Measurements from ENCODE around the gene UPF3A.
"Not testable (repeated sequence)": the region's sequence is repeated elsewhere in the genome, so short reads cannot be mapped to it uniquely, and the experiment has no call there.

UPF3A gene, protein sequence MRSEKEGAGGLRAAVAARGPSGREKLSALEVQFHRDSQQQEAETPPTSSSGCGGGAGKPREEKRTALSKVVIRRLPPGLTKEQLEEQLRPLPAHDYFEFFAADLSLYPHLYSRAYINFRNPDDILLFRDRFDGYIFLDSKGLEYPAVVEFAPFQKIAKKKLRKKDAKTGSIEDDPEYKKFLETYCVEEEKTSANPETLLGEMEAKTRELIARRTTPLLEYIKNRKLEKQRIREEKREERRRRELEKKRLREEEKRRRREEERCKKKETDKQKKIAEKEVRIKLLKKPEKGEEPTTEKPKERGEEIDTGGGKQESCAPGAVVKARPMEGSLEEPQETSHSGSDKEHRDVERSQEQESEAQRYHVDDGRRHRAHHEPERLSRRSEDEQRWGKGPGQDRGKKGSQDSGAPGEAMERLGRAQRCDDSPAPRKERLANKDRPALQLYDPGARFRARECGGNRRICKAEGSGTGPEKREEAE

DNA sequence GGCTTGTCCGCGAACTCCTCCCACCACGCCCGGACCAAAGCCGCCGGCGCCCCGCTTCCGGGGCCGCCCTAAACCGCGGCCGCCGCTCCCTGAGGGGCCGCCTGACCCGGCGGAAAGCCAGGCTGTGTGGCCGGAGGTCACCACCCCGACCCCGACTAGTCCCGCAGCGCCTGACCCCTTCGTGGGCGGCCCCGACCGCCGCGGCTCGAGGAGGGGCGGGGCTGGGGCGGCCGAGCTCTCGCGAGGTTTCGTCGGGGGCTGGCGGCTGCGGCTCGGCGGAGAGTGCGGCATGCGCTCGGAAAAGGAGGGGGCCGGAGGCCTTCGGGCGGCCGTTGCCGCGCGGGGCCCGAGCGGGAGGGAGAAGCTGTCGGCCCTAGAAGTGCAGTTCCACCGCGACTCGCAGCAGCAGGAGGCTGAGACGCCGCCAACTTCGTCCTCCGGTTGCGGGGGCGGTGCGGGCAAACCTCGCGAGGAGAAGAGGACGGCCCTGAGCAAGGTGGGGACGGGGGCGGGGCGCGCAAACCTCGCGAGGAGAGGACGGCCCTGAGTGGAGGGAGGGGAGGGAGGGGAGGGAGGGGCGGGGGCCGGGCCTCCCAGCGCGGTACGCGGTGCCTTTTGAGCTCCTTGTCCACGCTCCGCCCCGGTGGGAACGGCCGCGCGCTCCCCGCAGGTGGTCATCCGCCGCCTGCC, at the start of gene UPF3A:
Gene UPF3A (plus strand): TSS at position 251 of the 690 bp plus-strand sequence. CDS start 39 bp downstream, at position 290.
- DNase-seq (ENCODE audit: low read depth in 3 of 3), result peak; percentile 73 to 84 (median 78)

DNA sequence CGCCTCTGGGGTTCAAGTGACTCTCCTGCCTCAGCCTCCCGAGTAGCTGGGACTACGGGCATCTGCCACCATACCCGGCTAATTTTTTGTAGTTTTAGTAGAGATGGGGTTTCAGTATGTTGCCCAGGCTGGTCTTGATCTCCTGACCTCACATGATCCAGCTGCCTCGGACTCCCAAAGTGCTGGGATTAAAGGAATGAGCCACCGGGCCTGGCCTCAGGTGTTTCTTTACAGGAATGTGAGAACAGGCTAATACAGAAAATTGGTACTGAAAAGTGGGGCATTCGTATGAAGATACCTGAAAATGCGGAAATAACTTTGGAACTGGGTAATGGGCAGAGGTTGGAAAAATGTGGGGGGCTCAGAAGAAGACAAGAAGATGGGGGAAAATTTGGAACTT, 49.5 kb upstream of the UPF3A start:
- DNase-seq (ENCODE audit: low read depth in 3 of 3), result no peak

DNA sequence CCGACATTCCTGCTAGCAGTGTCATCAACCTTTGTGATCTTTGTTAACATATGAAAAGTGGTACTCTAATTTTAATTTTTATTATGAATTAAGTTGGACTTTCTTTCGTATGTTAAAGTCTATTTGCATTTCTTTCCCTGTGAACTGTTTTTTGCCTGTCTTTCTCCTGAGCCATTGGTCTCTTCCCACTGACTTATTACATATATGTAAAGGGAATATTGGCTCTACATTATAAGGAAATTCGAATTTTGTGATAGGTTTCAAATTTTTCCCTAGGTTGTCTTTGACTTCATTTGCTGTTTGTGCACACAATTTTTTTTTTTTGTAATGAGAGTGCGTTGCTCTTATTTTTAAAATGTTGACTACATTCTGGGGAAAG, 47.1 kb upstream of the UPF3A start:
- no peak for DNase-seq (ENCODE audit: low read depth in 3 of 3)

DNA sequence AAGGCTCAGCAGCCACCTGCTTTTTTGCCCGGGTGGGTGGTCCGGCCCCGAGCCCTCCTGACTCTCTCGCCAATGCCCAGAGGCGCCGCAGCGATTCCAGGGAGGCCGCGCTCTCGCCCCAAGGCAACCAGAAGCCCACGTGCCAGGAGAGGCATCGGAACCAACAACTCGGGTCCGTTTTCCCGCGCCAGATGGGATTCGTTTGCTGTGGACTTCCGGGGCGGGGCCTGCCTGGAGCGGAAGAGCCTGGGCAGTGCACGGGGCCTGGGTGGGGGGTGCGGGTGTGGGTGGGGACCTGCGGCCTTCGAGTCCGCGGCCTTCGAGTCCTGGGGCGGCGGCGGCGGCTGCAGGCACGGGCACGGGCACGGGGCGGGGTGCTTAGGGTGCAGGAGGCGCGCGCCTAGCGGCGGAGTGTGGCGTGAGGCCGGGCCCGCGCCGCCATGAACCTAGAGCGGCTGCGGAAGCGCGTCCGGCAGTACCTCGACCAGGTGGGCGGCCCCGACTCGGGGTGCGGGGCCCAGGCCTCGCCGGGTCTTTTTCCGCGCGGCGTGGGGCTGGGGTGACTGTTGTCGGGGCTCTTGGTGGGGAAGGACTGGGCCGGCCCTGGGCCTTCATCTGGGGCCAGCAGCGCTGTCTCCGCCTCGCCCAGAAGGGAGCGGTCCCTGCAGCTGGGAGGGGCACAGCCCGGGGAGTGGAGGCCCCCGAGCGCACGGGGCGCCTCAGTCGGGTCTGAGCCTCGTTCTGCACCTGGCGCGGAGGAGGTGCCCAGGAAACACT, 46.6 kb upstream of the UPF3A start, which contains the start of gene CDC16:
Gene CDC16 (plus strand): TSS at position 253 of the 777 bp plus-strand sequence. CDS start 188 bp downstream, at position 441.
- peak; percentile 80 to 93 (median 85) for DNase-seq (ENCODE audit: low read depth in 3 of 3)

DNA sequence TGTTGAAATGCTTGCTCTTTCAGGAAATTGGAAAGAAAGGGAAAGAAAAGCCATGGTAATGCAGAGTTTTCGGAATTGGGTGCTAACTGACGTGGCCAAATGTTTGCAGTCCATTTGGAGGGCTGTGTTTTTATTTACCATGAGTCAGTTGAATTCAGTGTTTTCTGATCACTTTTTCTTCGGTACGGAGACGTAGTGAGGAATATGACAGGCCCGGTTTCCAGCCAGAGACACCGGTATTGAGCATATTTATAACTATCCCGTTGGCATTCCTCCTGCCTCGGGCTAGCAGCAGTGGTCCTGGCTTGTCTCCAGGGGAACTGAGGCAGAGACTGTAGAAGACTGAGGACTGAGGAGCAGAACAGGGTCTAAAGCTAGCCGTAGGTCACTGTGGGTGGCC, 45.7 kb upstream of the UPF3A start:
- DNase-seq (ENCODE audit: low read depth in 3 of 3), result no peak

DNA sequence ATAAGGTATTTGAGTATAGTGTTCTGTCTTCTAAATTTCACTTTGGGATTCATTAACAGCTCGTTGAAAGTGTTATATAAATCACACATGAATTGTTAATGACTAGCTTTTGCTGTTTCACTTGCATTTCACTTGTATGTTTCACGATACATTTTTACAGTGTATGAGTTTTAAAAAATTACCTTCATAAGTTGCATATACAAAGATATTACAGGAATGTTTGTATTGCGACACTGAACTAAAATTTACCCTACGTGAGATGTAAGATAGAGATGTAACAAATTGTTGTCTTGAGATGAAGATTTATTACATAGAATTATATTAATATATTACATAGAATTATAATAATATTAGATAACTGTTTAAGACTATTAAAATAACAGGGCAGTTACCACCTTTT, 45.2 kb upstream of the UPF3A start:
- DNase-seq (ENCODE audit: low read depth in 3 of 3), result no peak

DNA sequence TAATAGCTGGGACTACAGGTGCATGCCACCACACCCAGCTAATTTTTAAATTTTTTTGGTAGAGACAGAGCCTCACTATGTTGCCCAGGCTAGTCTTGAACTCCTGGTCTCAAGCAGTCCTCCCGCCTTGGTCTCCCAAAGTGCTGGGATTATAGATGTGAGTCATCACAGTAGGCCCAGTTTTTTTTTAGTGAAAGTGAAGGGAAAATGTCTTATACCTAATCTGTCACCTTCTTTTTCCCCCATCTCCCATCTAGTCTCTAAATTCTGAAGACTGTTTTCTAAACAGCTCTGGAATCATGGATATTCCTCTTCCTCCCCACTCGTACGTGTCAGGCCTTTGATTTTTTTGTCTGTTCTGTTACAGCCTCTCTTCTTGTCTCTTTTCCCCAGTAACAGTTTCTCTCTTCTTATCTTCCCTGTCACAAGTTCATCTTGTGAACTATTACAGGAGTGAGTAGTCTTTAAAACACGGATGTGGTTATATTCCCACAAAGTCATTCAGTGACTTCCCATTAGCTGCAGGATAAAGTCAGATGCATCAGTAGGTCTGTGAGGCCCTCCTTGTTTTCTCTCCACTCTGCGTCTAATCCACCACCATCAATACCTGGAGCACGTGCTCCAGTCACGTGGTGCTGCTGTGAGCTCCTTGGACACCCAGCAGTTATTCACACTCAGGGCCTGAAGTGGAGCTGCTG, 43.8 kb upstream of the UPF3A start:
- DNase-seq (ENCODE audit: low read depth in 3 of 3), result no peak

DNA sequence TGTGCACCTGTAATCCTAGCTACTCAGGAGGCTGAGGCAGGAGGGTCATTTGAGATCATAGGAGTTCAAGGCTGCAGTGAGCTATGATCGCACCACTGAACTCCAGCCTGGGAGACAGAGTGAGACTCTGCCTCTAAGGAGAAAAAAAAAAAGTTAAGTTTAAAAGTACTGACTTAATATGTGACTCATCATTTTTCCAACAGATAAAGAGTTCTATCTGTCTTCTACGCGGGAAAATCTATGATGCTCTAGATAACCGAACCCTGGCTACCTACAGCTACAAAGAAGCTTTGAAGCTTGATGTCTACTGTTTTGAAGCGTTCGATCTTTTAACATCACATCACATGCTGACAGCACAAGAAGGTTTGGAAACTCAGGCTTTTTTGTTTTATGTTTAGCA, 39.5 kb upstream of the UPF3A start:
- DNase-seq (ENCODE audit: low read depth in 3 of 3), result no peak

DNA sequence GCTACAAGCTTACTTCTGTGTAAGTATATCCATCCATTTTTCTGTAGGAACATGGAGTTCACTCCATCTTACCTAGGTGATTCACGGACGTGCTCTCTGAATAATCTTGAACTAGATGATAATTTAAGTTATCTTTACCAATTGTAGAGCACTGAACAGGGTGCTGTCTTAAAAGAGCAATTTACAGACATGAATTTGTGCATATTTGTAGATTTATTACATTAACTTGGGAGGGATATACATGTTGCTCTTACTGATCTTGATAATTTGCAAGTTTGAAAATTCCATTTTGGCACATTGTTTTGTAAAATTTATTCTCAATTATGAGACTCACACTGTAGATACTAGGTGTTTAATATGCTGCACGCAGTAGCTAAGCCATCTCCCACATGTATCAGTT, 37.4 kb upstream of the UPF3A start:
- no peak for DNase-seq (ENCODE audit: low read depth in 3 of 3)

DNA sequence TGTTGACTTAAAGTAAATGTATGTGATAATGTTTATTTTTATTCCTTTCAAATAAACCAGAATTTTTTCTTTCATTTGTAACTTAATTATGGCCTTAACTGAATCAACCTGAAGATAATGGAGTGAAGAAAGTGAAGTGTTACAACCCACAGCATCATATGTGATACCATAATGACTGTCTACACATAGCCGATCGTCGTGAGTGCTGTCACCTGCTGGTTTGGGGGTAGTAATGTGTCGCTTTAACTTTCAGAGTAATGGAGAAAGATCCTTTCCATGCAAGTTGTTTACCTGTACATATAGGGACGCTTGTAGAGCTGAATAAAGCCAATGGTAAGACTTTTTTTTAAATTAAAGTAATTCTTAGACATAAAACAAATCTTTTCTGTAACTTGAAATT, 36.8 kb upstream of the UPF3A start:
- no peak for DNase-seq (ENCODE audit: low read depth in 3 of 3)

DNA sequence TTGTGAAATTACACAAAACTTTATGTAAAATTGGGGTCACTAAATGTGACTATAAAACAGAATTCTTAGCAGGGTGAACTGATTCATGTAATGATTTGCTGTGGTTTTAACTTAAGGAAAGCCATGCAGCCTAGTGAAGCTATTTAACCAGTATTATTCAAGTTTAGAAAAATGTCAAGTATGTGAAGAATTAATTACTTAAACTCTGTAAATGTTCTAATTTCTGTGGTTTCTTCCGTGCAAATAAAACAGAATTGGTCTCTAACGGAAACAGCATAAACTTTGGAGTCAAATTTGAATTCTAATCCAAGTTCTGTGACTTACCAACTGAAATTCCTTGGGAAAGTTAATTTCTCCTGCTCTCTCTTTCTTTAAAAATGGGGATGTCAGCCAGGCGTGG, 33.4 kb upstream of the UPF3A start:
- DNase-seq (ENCODE audit: low read depth in 3 of 3), result no peak

DNA sequence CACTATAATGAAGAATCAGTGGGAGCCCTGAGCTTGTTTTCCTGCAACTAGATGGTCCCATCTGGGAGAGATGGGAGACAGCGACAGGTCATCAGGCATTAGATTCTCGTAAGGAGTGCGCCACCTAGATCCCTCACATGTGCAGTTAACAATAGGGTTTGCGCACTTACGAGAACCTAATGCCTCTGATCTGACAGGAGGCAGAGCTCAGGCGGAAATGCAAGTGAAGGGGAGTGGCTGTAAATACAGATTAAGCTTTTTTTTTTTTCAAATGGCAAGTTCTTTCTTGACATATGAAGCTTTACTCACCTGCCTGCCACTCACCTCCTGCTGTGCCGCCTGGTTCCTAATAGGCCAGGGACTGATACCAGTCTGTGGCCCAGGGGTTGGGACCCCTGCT, 32.3 kb upstream of the UPF3A start:
- no peak for DNase-seq (ENCODE audit: low read depth in 3 of 3)

DNA sequence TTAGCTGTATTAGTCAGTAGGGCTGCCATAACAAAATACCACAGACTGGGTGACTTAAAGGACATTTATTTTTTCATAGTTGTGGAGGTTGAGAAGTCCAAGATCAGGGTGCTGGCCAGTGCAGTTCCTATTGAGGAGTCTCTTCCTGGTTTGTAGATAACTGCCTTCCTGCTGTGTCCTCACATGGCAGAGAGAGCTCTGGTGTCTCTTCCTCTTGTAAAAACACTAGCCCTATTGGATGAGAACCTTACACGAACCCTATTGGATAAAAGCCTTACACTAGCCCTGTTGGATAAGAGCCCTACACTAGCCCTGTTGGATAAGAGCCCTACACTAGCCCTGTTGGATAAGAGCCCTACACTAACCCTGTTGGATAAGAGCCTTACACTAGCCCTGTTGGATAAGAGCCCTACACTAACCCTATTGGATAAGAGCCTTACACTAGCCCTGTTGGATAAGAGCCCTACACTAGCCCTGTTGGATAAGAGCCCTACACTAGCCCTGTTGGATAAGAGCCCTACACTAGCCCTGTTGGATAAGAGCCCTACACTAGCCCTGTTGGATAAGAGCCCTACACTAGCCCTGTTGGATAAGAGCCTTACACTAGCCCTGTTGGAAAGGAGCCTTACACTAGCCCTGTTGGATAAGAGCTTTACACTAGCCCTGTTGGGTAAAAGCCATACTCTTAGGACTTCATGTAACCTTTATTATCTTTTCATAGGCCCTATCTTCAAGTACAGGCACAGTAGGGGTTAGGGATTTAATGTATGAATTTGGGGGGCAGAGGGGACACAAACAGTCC, 29.6 kb upstream of the UPF3A start:
- not testable (repeated sequence) for DNase-seq (ENCODE audit: low read depth in 3 of 3)

DNA sequence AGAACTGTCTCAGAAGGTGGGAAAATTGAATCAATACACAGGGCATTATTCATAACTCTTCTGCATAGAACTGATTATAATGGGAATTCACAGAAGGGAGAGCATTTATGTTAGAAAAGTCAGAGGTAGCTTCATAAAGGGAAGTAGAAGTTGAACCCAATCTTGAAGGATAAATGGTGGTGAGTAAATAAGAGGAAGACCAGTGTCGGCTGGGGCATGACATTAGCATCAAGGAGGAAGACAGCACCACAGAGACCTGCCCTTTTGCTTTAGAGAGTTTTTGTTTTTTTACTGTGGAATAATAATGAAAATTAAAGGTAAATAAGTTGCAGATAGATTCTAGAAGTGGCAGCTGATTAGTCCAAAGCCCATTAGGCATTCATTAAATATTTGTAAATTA, 24.9 kb upstream of the UPF3A start:
- no peak for DNase-seq (ENCODE audit: low read depth in 3 of 3)

DNA sequence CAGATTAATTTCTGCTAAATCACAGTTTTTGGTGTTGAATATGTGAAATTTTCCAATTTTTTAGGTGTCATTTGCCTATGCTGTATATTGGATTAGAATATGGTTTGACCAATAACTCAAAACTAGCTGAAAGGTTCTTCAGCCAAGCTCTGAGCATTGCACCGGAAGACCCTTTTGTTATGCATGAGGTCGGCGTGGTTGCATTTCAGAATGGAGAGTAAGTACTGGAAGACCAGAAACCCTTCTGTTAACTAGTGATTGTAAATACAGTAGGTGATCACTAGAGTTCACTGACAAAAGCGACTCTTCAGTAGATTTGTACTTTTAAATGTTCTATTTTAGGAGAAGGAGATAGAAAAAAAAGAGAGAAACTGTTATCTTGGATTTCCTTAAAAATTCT, 24.4 kb upstream of the UPF3A start:
- DNase-seq (ENCODE audit: low read depth in 3 of 3), result no peak

DNA sequence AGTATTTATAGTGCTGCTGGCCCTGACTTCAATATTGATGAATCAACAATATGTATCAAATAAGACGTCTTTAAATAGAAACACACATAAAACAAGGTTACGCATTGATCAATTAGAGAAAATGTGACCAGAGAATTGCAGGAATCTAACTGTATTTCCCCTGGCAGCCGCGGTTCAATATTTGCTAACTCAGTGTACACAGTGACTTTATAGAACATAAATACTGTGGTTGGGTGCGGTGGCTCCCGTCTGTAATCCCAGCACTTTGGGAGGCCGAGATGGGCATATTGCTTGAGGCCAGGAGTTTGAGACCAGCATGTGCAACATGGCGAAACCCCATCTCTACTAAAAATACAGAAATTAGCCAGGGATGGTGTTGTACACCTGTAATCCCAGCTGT, 22.8 kb upstream of the UPF3A start:
- DNase-seq (ENCODE audit: low read depth in 3 of 3), result no peak

DNA sequence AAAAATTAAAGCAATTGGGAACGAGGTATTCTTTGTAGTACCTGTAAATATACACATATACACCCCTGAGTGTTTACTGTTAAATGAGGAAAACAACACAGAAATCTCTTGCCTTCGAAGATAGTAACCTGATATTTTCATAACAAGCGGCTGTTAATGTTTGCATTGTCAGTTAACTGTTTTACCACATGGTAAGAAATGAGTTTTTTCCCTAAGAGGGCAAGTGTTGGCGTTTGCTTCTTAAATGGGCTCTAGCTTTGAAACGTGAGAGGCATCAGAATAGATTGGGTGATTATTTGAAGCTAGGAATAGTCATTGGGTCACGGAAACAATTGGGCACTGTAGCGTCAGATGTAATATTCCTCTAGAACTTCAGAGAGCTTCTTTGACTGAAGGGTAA, 22.0 kb upstream of the UPF3A start:
- DNase-seq (ENCODE audit: low read depth in 3 of 3), result no peak

DNA sequence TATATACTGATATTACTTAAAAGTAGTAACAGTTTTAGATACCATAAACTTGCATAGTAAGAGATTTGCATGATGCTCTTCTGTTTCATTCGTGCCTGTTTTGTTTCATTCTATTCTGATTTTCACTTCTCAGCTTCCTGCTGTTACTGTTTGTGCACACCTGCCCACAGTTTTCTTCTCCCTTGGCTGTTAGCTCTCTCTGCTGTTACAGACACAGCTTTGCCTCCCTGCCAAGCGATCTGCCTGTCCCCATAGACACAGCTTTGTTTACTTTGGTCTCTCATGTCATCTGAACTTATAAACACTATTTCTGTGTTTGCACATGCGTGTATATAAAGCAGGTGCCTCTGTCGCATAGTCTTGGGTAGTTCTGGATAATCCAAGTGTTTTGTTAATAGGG, 21.4 kb upstream of the UPF3A start:
- no peak for DNase-seq (ENCODE audit: low read depth in 3 of 3)

DNA sequence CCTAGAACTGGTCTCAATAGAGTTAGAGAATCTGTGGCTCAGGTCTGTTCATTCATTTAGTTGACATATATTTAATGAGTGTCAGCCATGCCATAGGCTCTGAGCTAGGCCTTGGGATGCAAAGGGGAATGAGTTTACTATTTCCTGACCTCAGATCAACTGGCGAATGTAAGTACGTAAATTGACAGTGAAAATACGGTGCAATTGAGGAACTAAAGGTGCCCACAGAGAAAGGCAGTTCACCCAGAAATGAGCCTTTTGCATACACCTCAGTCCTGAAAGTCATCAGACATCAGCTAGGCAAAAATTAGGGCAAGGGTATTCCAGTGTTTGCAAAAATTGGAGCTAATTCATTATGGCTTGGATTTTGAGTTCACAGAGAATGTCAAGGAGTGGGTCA, 20.6 kb upstream of the UPF3A start:
- DNase-seq (ENCODE audit: low read depth in 3 of 3), result no peak

DNA sequence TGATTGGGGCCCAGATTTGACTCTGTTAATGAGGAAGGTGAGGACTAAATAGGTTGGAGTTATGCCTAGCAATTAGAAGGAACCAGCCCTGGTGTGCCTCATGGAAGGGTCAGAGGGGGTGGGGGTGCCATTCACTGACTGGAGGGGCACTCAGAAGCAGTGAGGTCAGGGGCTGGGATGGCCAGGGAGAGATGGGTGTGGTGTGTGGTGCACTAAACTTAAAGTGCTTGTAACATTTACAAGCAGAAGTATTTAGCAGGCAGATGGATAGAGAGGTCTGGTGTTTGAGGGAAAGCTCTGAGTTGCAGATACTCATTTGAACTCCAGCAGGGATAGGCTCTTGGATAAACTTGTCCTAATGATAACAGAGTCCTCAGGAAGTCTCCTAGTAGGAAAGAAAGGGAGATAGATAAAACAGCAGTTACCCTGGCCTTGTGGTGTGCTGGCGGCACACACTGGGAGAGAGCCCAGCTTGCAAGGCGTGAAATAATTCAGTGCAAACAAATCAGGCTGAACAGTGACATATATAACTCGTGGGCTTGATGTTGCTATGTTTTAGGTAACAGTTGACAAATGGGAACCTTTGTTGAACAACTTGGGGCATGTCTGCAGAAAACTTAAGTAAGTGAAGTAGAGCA, 20.0 kb upstream of the UPF3A start:
- DNase-seq (ENCODE audit: low read depth in 3 of 3), result no peak

All from stimulated activated CD4-positive, alpha-beta T cell treated with anti-CD3 and anti-CD28 coated beads, TNF-alpha, amount 100 ng/mL, for 24 hours (primary cell).